K562 (cell line): ENCODE results near the gene NR0B1. TPM values are rescaled to one million over a fixed set of nuclear protein-coding genes. Genes with fewer than 3 reads are reported as not detected.

Experiments used
- BRD9 ChIP-seq: fragments of 450-650 bp; IDR thresholded peaks from 2 replicates; pipeline ENCODE4 v1.6.1; 2018; ENCODE audit warnings: low read depth; ENCODE audit not compliant: partially characterized antibody
- CEBPB ChIP-seq: fragments of 450-650 bp; IDR thresholded peaks from 2 replicates; pipeline ENCODE4 v1.6.1; 2016; ENCODE audit warnings: missing genetic modification characterization, missing compliant biosample characterization
- CHCHD3 ChIP-seq: fragments of 250-450 bp; sonication (Bioruptor Pico); IDR thresholded peaks from 2 replicates; pipeline ENCODE4 v2.1.2; 2022; ENCODE audit warnings: mild to moderate bottlenecking
- CHD2 ChIP-seq: IDR thresholded peaks from 2 replicates; pipeline ENCODE4 v1.6.1; 2011; ENCODE audit warnings: low read depth, low read length
- COPS2 ChIP-seq: fragments of 450-650 bp; conservative IDR thresholded peaks from 2 replicates; pipeline ENCODE4 v1.6.1; 2016; ENCODE audit warnings: mild to moderate bottlenecking, moderate library complexity
- EGR1 ChIP-seq: fragments of 450-650 bp; conservative IDR thresholded peaks from 2 replicates; pipeline ENCODE4 v1.6.1; 2017; ENCODE audit warnings: mild to moderate bottlenecking
- EP300 ChIP-seq: IDR thresholded peaks from 2 replicates; pipeline ENCODE4 v1.6.1; 2012; ENCODE audit warnings: low read length, improper control_type of control experiment
- FOS ChIP-seq: IDR thresholded peaks from 3 replicates; pipeline ENCODE4 v1.6.1; 2011; ENCODE audit not compliant: insufficient read length; ENCODE audit errors: extremely low read depth
- GATA2 ChIP-seq: sonication (generic); formaldehyde crosslinking; IDR thresholded peaks from 2 replicates; pipeline ENCODE4 v1.4.0; 2020; ENCODE audit warnings: mild to moderate bottlenecking, missing genetic modification reagents
- KAT7 ChIP-seq: sonication (generic); formaldehyde crosslinking; IDR thresholded peaks from 2 replicates; pipeline ENCODE4 v1.8.0; 2022; ENCODE audit warnings: missing genetic modification reagents, mild to moderate bottlenecking, borderline replicate concordance
- KDM4B ChIP-seq, 2 experiments: fragments of 450-650 bp in 1 of 2; sonication (generic) in 1 of 2; IDR thresholded peaks; 2 replicates each; pipeline ENCODE4 v1.6.1; 2016 to 2017; ENCODE audit warnings: borderline replicate concordance in 2 of 2, antibody characterized with exemption in 1 of 2, low read depth in 1 of 2, mild to moderate bottlenecking in 1 of 2
- MTA1 ChIP-seq: fragments of 450-650 bp; IDR thresholded peaks from 2 replicates; pipeline ENCODE4 v1.6.1; 2017; ENCODE audit warnings: borderline replicate concordance
- MYBL2 ChIP-seq, 2 experiments: fragments of 450-650 bp in 1 of 2; sonication (generic) in 1 of 2; formaldehyde crosslinking in 1 of 2; IDR thresholded peaks; 2 replicates each; pipeline versions ENCODE4 v1.6.1 to v1.8.1; 2017 to 2022; ENCODE audit warnings: borderline replicate concordance in 1 of 2, inconsistent platforms in 1 of 2, low read depth in 1 of 2, mild to moderate bottlenecking in 1 of 2, missing genetic modification reagents in 1 of 2, moderate library complexity in 1 of 2
- NFATC3 ChIP-seq: fragments of 450-650 bp; IDR thresholded peaks from 2 replicates; pipeline ENCODE4 v1.6.1; 2017; ENCODE audit warnings: mild to moderate bottlenecking
- NONO ChIP-seq, 2 experiments: fragments of 200-400 bp in 1 of 2; fragments of 450-650 bp in 1 of 2; formaldehyde crosslinking in 1 of 2; IDR thresholded peaks; 2 replicates each; pipeline ENCODE4 v1.6.1; 2017; ENCODE audit warnings: low read depth in 2 of 2, mild to moderate bottlenecking in 2 of 2, moderate library complexity in 2 of 2, low read length in 1 of 2
- POLR2AphosphoS5 ChIP-seq: IDR thresholded peaks from 2 replicates; pipeline ENCODE4 v1.6.1; 2011; ENCODE audit warnings: mild to moderate bottlenecking, low read depth, low read length, moderate library complexity; ENCODE audit not compliant: control insufficient read depth, insufficient read depth
- YBX1 ChIP-seq: fragments of 450-650 bp; IDR thresholded peaks from 2 replicates; pipeline ENCODE4 v1.7.1; 2016; ENCODE audit warnings: mild to moderate bottlenecking
- ZBED1 ChIP-seq: IDR thresholded peaks from 2 replicates; pipeline ENCODE4 v1.6.1; 2014
- ZC3H11A ChIP-seq: IDR thresholded peaks from 2 replicates; pipeline ENCODE4 v1.6.1; 2012; ENCODE audit warnings: low read depth, low read length, improper control_type of control experiment
- ZFP1 ChIP-seq: fragments of 450-650 bp; formaldehyde crosslinking; IDR thresholded peaks from 2 replicates; pipeline ENCODE4 v1.4.0; 2020; ENCODE audit warnings: mild to moderate bottlenecking, mixed read lengths
- ZFP30 ChIP-seq: fragments of 250-450 bp; sonication (Bioruptor Pico); IDR thresholded peaks from 2 replicates; pipeline ENCODE4 v1.8.0; 2022; ENCODE audit warnings: moderate library complexity, mild to moderate bottlenecking, inconsistent platforms, borderline replicate concordance
- ZKSCAN3 ChIP-seq: fragments of 250-450 bp; sonication (Bioruptor Pico); IDR thresholded peaks from 2 replicates; pipeline ENCODE4 v1.4.0; 2020
- ZNF507 ChIP-seq: conservative IDR thresholded peaks from 2 replicates; pipeline ENCODE4 v1.6.1; 2017; ENCODE audit warnings: missing genetic modification characterization, missing compliant biosample characterization
- polyA plus RNA-seq, 8 experiments: library from polyadenylated mRNA; depleted of rRNA in 4 of 8; stranded (reverse) in 5 of 8; unstranded in 3 of 8; fragments of >200 nt; fragmentation: Nextera tagmentation in 2 of 8; fragmentation: Illumina TruSeq in 1 of 8; extraction: Ambion mirVana in 2 of 8; extraction: Trizol in 1 of 8; gene quantifications; 2 replicates each; pipeline versions ENCODE4 v1.2.1 to v1.2.3, GENCODE V29; 2011 to 2014; ENCODE audit warnings: inconsistent platforms in 1 of 8, missing spikeins in 1 of 8
- total RNA-seq, 7 experiments: library from RNA; depleted of rRNA in 6 of 7; stranded (reverse); fragments of >200 nt in 6 of 7; fragmentation: Illumina TruSeq in 2 of 7; extraction: Trizol in 2 of 7; gene quantifications; 2 replicates each; pipeline versions ENCODE4 v1.2.1 to v1.2.3, GENCODE V29; 2011 to 2021; ENCODE audit warnings: low replicate concordance in 1 of 7
- TF ChIP-seq, protein P1 (sequence below): fragments of 250-450 bp; sonication (Bioruptor Pico); IDR thresholded peaks from 2 replicates; pipeline ENCODE4 v1.8.0; 2021; ENCODE audit warnings: mild to moderate bottlenecking, moderate library complexity
- TF ChIP-seq, protein P2 (sequence below): IDR thresholded peaks from 2 replicates; pipeline ENCODE4 v1.6.1; 2016; ENCODE audit warnings: missing genetic modification characterization, missing compliant biosample characterization
- TF ChIP-seq, protein P3 (sequence below): fragments of 250-450 bp; sonication (Bioruptor Pico); IDR thresholded peaks from 2 replicates; pipeline ENCODE4 v1.4.0; 2020; ENCODE audit warnings: borderline replicate concordance

Gene NR0B1
- total and polyA plus RNA-seq, 9 of the 15 experiments (the other 6 are each of a cell fraction or from before 2014, with no cell fraction given): not detected

DNA sequence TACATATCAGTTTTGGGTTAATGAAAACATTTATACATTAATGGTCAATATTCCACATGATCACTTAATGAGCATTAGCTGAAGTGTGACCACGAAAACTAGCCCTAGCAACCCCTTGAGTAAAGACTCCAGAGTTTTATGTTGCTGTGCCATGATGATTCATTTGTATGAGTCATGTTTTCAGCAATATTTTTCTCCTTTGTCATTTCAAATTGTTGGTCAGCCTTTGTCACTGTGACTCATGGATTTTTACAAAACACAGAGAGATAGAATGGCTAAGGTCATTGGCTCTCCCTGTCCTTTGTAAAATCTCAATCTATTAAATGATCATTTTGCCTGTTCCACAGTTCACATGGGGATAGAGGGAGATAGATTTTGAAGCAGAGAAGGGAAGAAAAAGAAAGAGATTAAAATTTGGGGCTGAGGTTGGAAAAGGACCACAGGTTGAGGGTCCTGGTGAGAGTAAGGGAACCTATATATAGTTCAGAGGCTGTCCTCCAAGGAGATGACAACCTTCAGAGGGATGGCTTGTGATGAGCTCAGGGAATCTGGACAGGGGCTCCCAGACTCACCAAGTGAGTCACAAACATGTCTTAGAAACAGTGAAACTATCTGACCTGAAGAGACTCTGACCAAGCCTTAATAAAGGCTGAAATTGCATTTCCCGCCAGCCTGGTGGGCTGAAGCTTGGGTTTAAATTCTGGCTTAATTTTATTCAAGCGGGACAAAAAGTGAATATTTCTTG is 25.6 kb downstream of the NR0B1 start (continued):
- no peak for TF ChIP-seq NFATC3
- no peak for TF ChIP-seq GATA2 (CRISPR knock-in tag)
- no peak for TF ChIP-seq YBX1
- no peak for TF ChIP-seq EGR1
- TF ChIP-seq, protein P1, sequence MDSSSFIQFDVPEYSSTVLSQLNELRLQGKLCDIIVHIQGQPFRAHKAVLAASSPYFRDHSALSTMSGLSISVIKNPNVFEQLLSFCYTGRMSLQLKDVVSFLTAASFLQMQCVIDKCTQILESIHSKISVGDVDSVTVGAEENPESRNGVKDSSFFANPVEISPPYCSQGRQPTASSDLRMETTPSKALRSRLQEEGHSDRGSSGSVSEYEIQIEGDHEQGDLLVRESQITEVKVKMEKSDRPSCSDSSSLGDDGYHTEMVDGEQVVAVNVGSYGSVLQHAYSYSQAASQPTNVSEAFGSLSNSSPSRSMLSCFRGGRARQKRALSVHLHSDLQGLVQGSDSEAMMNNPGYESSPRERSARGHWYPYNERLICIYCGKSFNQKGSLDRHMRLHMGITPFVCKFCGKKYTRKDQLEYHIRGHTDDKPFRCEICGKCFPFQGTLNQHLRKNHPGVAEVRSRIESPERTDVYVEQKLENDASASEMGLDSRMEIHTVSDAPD (CRISPR knock-in tag): no peak
- TF ChIP-seq COPS2: no peak
- peak; percentile 85 for TF ChIP-seq EP300
- no peak for TF ChIP-seq ZFP1 (CRISPR knock-in tag)
- TF ChIP-seq CHCHD3 (CRISPR knock-in tag): no peak
- TF ChIP-seq KDM4B (IDR thresholded peaks at IDR 0.05; ENCODE audit: borderline replicate concordance in 2 of 2, low read depth in 1 of 2): no peak
- no peak for TF ChIP-seq ZBED1
- TF ChIP-seq ZC3H11A: no peak
- no peak for TF ChIP-seq ZNF507 (tag)
- TF ChIP-seq ZFP30 (CRISPR knock-in tag): no peak
- TF ChIP-seq POLR2AphosphoS5: no peak
- TF ChIP-seq KAT7 (CRISPR knock-in tag): no peak
- TF ChIP-seq ZKSCAN3 (CRISPR knock-in tag): no peak
- TF ChIP-seq FOS: peak; percentile 68
- TF ChIP-seq CEBPB (tag): no peak
- TF ChIP-seq CHD2: no peak
- TF ChIP-seq NONO (IDR thresholded peaks at IDR 0.05; ENCODE audit: low read depth in 2 of 2, low read length in 1 of 2): no peak
- TF ChIP-seq, protein P2, sequence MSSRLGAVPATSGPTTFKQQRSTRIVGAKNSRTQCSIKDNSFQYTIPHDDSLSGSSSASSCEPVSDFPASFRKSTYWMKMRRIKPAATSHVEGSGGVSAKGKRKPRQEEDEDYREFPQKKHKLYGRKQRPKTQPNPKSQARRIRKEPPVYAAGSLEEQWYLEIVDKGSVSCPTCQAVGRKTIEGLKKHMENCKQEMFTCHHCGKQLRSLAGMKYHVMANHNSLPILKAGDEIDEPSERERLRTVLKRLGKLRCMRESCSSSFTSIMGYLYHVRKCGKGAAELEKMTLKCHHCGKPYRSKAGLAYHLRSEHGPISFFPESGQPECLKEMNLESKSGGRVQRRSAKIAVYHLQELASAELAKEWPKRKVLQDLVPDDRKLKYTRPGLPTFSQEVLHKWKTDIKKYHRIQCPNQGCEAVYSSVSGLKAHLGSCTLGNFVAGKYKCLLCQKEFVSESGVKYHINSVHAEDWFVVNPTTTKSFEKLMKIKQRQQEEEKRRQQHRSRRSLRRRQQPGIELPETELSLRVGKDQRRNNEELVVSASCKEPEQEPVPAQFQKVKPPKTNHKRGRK: no peak
- TF ChIP-seq, protein P3, sequence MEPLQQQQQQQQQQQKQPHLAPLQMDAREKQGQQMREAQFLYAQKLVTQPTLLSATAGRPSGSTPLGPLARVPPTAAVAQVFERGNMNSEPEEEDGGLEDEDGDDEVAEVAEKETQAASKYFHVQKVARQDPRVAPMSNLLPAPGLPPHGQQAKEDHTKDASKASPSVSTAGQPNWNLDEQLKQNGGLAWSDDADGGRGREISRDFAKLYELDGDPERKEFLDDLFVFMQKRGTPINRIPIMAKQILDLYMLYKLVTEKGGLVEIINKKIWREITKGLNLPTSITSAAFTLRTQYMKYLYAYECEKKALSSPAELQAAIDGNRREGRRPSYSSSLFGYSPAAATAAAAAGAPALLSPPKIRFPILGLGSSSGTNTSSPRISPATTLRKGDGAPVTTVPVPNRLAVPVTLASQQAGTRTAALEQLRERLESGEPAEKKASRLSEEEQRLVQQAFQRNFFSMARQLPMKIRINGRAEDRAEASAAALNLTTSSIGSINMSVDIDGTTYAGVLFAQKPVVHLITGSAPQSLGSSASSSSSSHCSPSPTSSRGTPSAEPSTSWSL (CRISPR knock-in tag): no peak
- TF ChIP-seq MTA1: no peak
- no peak; the same call in 1 of the 2 replicates for TF ChIP-seq MYBL2 (IDR thresholded peaks at IDR 0.05; ENCODE audit: low read depth)
- TF ChIP-seq MYBL2 (CRISPR knock-in tag; IDR thresholded peaks at IDR 0.05; ENCODE audit: borderline replicate concordance): no peak
- no peak for TF ChIP-seq BRD9
